Neural progenitor cell (in vitro differentiated cells): ENCODE data around the gene TSPAN13. TPM values are rescaled to one million over a fixed set of nuclear protein-coding genes. Genes with fewer than 3 reads are reported as not detected.

Experiments
- DNase-seq: peaks from one replicate; pipeline ENCODE4 v3.0.0-alpha.2; 2016; ENCODE audit warnings: low spot score
- H2AFZ ChIP-seq: fragments of 200-600 bp; sonication (generic); replicated peaks from 2 replicates; pipeline ENCODE4 v1.6.1; 2016; ENCODE audit warnings: antibody characterized with exemption
- H3F3A ChIP-seq: fragments of 200-600 bp; sonication (generic); 2 replicates; pipeline ENCODE4 v1.6.1; 2016; ENCODE audit warnings: antibody characterized with exemption, low read depth
- H3K27ac ChIP-seq: fragments of 200-600 bp; sonication (generic); 2 replicates; pipeline ENCODE4 v1.5.1; 2016; ENCODE audit warnings: mild to moderate bottlenecking
- H3K27me3 ChIP-seq: fragments of 200-600 bp; sonication (generic); 2 replicates; pipeline ENCODE4 v1.6.1; 2016; ENCODE audit warnings: mild to moderate bottlenecking, moderate library complexity
- H3K36me3 ChIP-seq: fragments of 200-600 bp; sonication (generic); 2 replicates; pipeline ENCODE4 v1.5.1; 2016
- H3K4me1 ChIP-seq: fragments of 200-600 bp; sonication (generic); 2 replicates; pipeline ENCODE4 v1.6.1; 2016; ENCODE audit warnings: mixed run types
- H3K4me2 ChIP-seq: fragments of 200-600 bp; sonication (generic); 2 replicates; pipeline ENCODE4 v1.6.1; 2016
- H3K4me3 ChIP-seq: fragments of 200-600 bp; sonication (generic); 2 replicates; pipeline ENCODE4 v1.5.1; 2016
- H3K79me2 ChIP-seq: fragments of 200-600 bp; sonication (generic); 2 replicates; pipeline ENCODE4 v1.6.1; 2016; ENCODE audit warnings: low read depth
- H3K9ac ChIP-seq: fragments of 200-600 bp; sonication (generic); 2 replicates; pipeline ENCODE4 v1.6.1; 2016
- H3K9me3 ChIP-seq: fragments of 200-600 bp; sonication (generic); 2 replicates; pipeline ENCODE4 v1.5.1; 2016; ENCODE audit warnings: low read depth
- H4K20me1 ChIP-seq: fragments of 200-600 bp; sonication (generic); 2 replicates; pipeline ENCODE4 v1.6.1; 2016; ENCODE audit warnings: low read depth
- H3K27ac Mint-ChIP-seq: 3 replicates; pipeline ENCODE4 v1.8.0; 2021; ENCODE audit warnings: mixed read lengths
- H3K27me3 Mint-ChIP-seq: 2 replicates; pipeline ENCODE4 v1.8.0; 2022; ENCODE audit warnings: low read depth, mild to moderate bottlenecking, inconsistent platforms, moderate library complexity, mixed read lengths; ENCODE audit not compliant: insufficient read depth
- H3K36me3 Mint-ChIP-seq: 3 replicates; pipeline ENCODE4 v1.8.0; 2021; ENCODE audit warnings: mixed read lengths
- H3K4me1 Mint-ChIP-seq: 3 replicates; pipeline ENCODE4 v1.8.0; 2021; ENCODE audit warnings: mixed read lengths
- H3K4me3 Mint-ChIP-seq: 3 replicates; pipeline ENCODE4 v1.8.0; 2021; ENCODE audit warnings: mild to moderate bottlenecking, moderate library complexity, mixed read lengths
- H3K9me3 Mint-ChIP-seq: 3 replicates; pipeline ENCODE4 v1.8.0; 2020; ENCODE audit warnings: mixed read lengths
- EZH2 ChIP-seq: fragments of 200-600 bp; sonication (generic); IDR thresholded peaks from 2 replicates; pipeline ENCODE4 v1.6.1; 2017; ENCODE audit warnings: antibody characterized with exemption, mild to moderate bottlenecking, moderate library complexity
- EZH2phosphoT487 ChIP-seq: fragments of 200-600 bp; sonication (generic); IDR thresholded peaks from 2 replicates; pipeline ENCODE4 v1.6.1; 2017; ENCODE audit warnings: antibody characterized with exemption
- total RNA-seq: library from RNA; depleted of rRNA; stranded (reverse); fragments of >200 nt; gene quantifications from 2 replicates; pipeline ENCODE4 v1.2.3, GENCODE V29; 2015; ENCODE audit warnings: low replicate concordance
- TF ChIP-seq, protein P1 (sequence below): fragments of 200-600 bp; sonication (generic); IDR thresholded peaks from 2 replicates; pipeline ENCODE4 v1.5.1; 2017; ENCODE audit warnings: antibody characterized with exemption, mild to moderate bottlenecking

Gene TSPAN13
- total RNA-seq, 1 donor from 2014 or later, result 41.2 TPM

GRCh38 chr7:16739863-16740622, 13.5 kb upstream of the TSPAN13 start:
- no peaks in the 10 kb centered on the region for H3K36me3 Mint-ChIP-seq
- Histone ChIP-seq H3K4me1 (peaks cover 13% of the 10 kb centered on the region), H3K4me3 (no peak overlapping the region), H3K27me3 (no peaks in the 10 kb centered on the region), H3K9ac (no peak overlapping the region), H2AFZ (no peak overlapping the region), H4K20me1 (no peaks in the 10 kb centered on the region), H3K4me2 (no peak overlapping the region), H3K27ac (no peak overlapping the region), H3K79me2 (no peaks in the 10 kb centered on the region), H3K36me3 (no peaks in the 10 kb centered on the region), H3F3A (peaks cover 11% of the 10 kb centered on the region), H3K9me3 (no peaks in the 10 kb centered on the region)
- H3K9me3 Mint-ChIP-seq, result no peaks in the 10 kb centered on the region
- H3K27ac Mint-ChIP-seq, result no peak overlapping the region
- peaks cover 4% of the 10 kb centered on the region for H3K27me3 Mint-ChIP-seq
- no peak for DNase-seq
- no peak for TF ChIP-seq EZH2phosphoT487
- TF ChIP-seq EZH2, result no peak
- TF ChIP-seq, protein P1, sequence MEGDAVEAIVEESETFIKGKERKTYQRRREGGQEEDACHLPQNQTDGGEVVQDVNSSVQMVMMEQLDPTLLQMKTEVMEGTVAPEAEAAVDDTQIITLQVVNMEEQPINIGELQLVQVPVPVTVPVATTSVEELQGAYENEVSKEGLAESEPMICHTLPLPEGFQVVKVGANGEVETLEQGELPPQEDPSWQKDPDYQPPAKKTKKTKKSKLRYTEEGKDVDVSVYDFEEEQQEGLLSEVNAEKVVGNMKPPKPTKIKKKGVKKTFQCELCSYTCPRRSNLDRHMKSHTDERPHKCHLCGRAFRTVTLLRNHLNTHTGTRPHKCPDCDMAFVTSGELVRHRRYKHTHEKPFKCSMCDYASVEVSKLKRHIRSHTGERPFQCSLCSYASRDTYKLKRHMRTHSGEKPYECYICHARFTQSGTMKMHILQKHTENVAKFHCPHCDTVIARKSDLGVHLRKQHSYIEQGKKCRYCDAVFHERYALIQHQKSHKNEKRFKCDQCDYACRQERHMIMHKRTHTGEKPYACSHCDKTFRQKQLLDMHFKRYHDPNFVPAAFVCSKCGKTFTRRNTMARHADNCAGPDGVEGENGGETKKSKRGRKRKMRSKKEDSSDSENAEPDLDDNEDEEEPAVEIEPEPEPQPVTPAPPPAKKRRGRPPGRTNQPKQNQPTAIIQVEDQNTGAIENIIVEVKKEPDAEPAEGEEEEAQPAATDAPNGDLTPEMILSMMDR, result no peak
- H3K4me1 Mint-ChIP-seq, result peaks cover 21% of the 10 kb centered on the region
- no peak overlapping the region for H3K4me3 Mint-ChIP-seq

GRCh38 chr7:16740623-16740953, 13.0 kb upstream of the TSPAN13 start:
- H3K9me3 ChIP-seq, result no peaks in the 10 kb centered on the region
- TF ChIP-seq EZH2 (no peak), EZH2phosphoT487 (no peak)
- TF ChIP-seq, protein P1, result no peak
- H3K27ac Mint-ChIP-seq, result no peak overlapping the region

DNA sequence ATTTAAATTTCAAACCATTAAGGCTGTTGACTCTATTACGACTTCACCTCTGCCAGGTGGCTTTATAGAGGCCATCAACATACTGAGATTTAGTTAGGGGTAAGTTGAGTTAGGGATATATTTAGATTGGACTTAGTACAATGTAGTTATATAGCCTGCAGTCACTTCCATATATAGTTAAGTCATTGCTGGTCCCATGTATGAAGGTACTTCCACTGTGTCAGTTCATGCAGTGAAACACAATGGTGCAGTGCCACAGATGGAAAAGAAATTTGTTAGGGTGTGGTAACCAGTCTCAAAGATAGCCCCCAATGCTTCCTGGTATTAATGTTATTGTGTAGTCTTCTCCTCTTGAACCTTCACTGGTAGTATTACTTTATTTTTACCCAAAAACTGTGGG, 12.6 kb upstream of the TSPAN13 start:
- no peak for DNase-seq
- Mint-ChIP-seq H3K4me1 (peaks cover 22% of the 10 kb centered on the region), H3K27me3 (peaks cover 4% of the 10 kb centered on the region), H3K27ac (no peak overlapping the region), H3K4me3 (no peak overlapping the region), H3K9me3 (no peaks in the 10 kb centered on the region), H3K36me3 (no peaks in the 10 kb centered on the region)
- Histone ChIP-seq H3F3A (peaks cover 19% of the 10 kb centered on the region), H3K27me3 (no peaks in the 10 kb centered on the region), H3K27ac (no peak overlapping the region), H3K4me3 (no peak overlapping the region), H2AFZ (no peak overlapping the region), H4K20me1 (no peaks in the 10 kb centered on the region), H3K9ac (no peak overlapping the region), H3K79me2 (no peaks in the 10 kb centered on the region), H3K9me3 (no peaks in the 10 kb centered on the region), H3K4me1 (peaks cover 20% of the 10 kb centered on the region), H3K36me3 (no peaks in the 10 kb centered on the region), H3K4me2 (no peak overlapping the region)
- TF ChIP-seq, protein P1, result no peak
- no peak for TF ChIP-seq EZH2phosphoT487
- no peak for TF ChIP-seq EZH2

More at GRCh38 chr7:16740623-16740953, 13.0 kb upstream of the TSPAN13 start:
- Mint-ChIP-seq H3K4me3 (no peak overlapping the region), H3K9me3 (no peaks in the 10 kb centered on the region), H3K36me3 (no peaks in the 10 kb centered on the region), H3K4me1 (peaks cover 21% of the 10 kb centered on the region), H3K27me3 (peaks cover 4% of the 10 kb centered on the region)
- no peaks in the 10 kb centered on the region for H4K20me1 ChIP-seq
- H3K4me1 ChIP-seq, result peaks cover 16% of the 10 kb centered on the region
- H3K27ac ChIP-seq, result no peak overlapping the region
- H2AFZ ChIP-seq, result no peak overlapping the region
- no peak overlapping the region for H3K9ac ChIP-seq
- DNase-seq, result no peak
- peaks cover 16% of the 10 kb centered on the region for H3F3A ChIP-seq
- no peaks in the 10 kb centered on the region for H3K27me3 ChIP-seq
- no peaks in the 10 kb centered on the region for H3K36me3 ChIP-seq
- no peak overlapping the region for H3K4me3 ChIP-seq
- no peak overlapping the region for H3K4me2 ChIP-seq
- H3K79me2 ChIP-seq, result no peaks in the 10 kb centered on the region
